ENCODE results near the gene GPATCH8. TPM values are rescaled to one million over a fixed set of nuclear protein-coding genes. Genes with fewer than 3 reads are reported as not detected.

The GPATCH8 gene
- total RNA-seq, 1 experiment from 2014 or later, result 51.5 TPM

DNA sequence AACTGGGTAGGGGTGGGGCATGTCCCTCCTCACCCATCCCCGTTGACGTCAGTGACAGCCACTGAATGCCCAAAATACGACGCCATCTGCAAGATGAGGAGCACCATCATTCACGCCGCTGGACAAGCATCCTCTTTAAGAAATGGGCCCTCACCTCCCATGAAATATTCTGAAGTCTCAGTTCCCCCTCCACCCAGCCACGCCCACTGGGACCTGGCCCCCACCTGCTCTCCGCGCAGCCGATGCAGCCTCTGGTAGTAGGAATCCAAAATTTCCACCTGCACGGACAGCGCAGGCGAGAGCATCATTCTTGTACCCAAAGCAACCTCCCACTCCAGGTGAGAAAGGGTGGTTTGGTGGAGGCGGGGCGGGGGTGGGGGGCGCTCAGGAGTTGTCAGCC lies 119.3 kb downstream of the GPATCH8 start:
- no peak overlapping the region for H3K27ac ChIP-seq (ENCODE audit: insufficient read length, low read depth, low read length)
- H2BK120ac ChIP-seq (ENCODE audit: low read depth, low read length, poor library complexity, severe bottlenecking), result no peak overlapping the region
- H3K27me3 ChIP-seq (ENCODE audit: insufficient read depth, low read length), result peaks cover 14% of the 10 kb centered on the region; the same call in 1 of the 2 replicates
- no peak overlapping the region for H4K8ac ChIP-seq (replicated peaks; ENCODE audit: insufficient read length, low read depth, low read length)
- TF ChIP-seq, protein P1, sequence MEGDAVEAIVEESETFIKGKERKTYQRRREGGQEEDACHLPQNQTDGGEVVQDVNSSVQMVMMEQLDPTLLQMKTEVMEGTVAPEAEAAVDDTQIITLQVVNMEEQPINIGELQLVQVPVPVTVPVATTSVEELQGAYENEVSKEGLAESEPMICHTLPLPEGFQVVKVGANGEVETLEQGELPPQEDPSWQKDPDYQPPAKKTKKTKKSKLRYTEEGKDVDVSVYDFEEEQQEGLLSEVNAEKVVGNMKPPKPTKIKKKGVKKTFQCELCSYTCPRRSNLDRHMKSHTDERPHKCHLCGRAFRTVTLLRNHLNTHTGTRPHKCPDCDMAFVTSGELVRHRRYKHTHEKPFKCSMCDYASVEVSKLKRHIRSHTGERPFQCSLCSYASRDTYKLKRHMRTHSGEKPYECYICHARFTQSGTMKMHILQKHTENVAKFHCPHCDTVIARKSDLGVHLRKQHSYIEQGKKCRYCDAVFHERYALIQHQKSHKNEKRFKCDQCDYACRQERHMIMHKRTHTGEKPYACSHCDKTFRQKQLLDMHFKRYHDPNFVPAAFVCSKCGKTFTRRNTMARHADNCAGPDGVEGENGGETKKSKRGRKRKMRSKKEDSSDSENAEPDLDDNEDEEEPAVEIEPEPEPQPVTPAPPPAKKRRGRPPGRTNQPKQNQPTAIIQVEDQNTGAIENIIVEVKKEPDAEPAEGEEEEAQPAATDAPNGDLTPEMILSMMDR (conservative IDR thresholded peaks at IDR 0.05), result no peak
- no peak overlapping the region for H3K4me2 ChIP-seq (ENCODE audit: insufficient read depth, insufficient read length, low read length)
- H3K9ac ChIP-seq (ENCODE audit: extremely low read depth, insufficient read length, low read length), result no peak overlapping the region
- H3K4me1 Mint-ChIP-seq, result peaks cover 11 to 20% of the 10 kb centered on the region in 2 experiments
- no peak overlapping the region for H3T11ph ChIP-seq (ENCODE audit: low read length)
- no peak overlapping the region for H3K56ac ChIP-seq (ENCODE audit: insufficient read length, low read depth, low read length)
- no peak overlapping the region for H3K23ac ChIP-seq (ENCODE audit: insufficient read length, low read depth, low read length)
- H2BK15ac ChIP-seq (ENCODE audit: low read depth, low read length), result no peak overlapping the region
- H3K27ac Mint-ChIP-seq, result no peak overlapping the region
- no peaks in the 10 kb centered on the region for H3K79me1 ChIP-seq (ENCODE audit: insufficient read depth, low read depth, low read length, poor library complexity, severe bottlenecking)
- no peak overlapping the region for H2AFZ ChIP-seq (ENCODE audit: low read length)
- H3K9me3 Mint-ChIP-seq, result no peaks in the 10 kb centered on the region
- peak overlapping the region in 1 of 2 experiments; percentile 12; a peak in 1 of 5 replicates for H3K4me3 Mint-ChIP-seq
- H3K9me3 ChIP-seq (ENCODE audit: control insufficient read depth, low read depth, low read length), result no peaks in the 10 kb centered on the region
- no peak overlapping the region for H4K91ac ChIP-seq (ENCODE audit: insufficient read length, low read depth, low read length)
- H3K27me3 Mint-ChIP-seq (ENCODE audit: low read depth), result peaks cover 53% of the 10 kb centered on the region
- peaks cover 16% of the 10 kb centered on the region for H3K23me2 ChIP-seq (ENCODE audit: insufficient read length, low read depth, low read length, poor library complexity, severe bottlenecking)
- WGBS (ENCODE audit: extremely low coverage, insufficient read length, low lambda C conversion rate), result no CpG with 5 or more reads among the region's 16 CpGs
- no peak overlapping the region for H2BK20ac ChIP-seq (ENCODE audit: low read depth, low read length, poor library complexity, severe bottlenecking)
- H2AK5ac ChIP-seq (ENCODE audit: insufficient read length, low read length), result no peak overlapping the region
- no peak for DNase-seq
- no peaks in the 10 kb centered on the region; the same call in 1 of the 2 replicates for H3K4me1 ChIP-seq (ENCODE audit: insufficient read depth, low read length)
- H3K36me3 Mint-ChIP-seq (ENCODE audit: insufficient read depth in 1 of 3, low read depth in 3 of 3), result no peaks in the 10 kb centered on the region
- H2BK5ac ChIP-seq (ENCODE audit: insufficient read length, low read length), result no peak overlapping the region
- no peak overlapping the region for H3K4ac ChIP-seq (ENCODE audit: low read depth, low read length)
- no peaks in the 10 kb centered on the region for H4K20me1 ChIP-seq (ENCODE audit: control insufficient read depth, insufficient read depth, insufficient read length)
- no peaks in the 10 kb centered on the region for H3K79me2 ChIP-seq (ENCODE audit: insufficient read depth, low read length)
- H3K14ac ChIP-seq (ENCODE audit: insufficient read depth, low read length), result no peak overlapping the region
- H3K18ac ChIP-seq (ENCODE audit: insufficient read length, low read depth, low read length), result no peak overlapping the region
- H4K5ac ChIP-seq (ENCODE audit: insufficient read length, low read depth, low read length), result no peak overlapping the region
- no peak overlapping the region for H2BK12ac ChIP-seq (ENCODE audit: insufficient read length, low read depth, low read length)
